Gastroesophageal sphincter (tissue), 4 donors: ENCODE measurements around the gene MB21D2. TPM values are rescaled to one million over a fixed set of nuclear protein-coding genes. Genes with fewer than 3 reads are reported as not detected.
A peak's percentile ranks its signal among the peaks of the same experiment; 100 is the strongest.

Experiments
- ATAC-seq: fragments of 150-250 bp; one replicate; pipeline ENCODE4 v1.9.1; 2016; ENCODE audit warnings: mild to moderate bottlenecking, moderate library complexity
- H3K27ac ChIP-seq, 4 donors: fragments of 200-600 bp; sonication (generic) in 3 of 4; 1 replicate in 3 of 4; 2 replicates in 1 of 4; pipeline ENCODE4 v1.5.1; 2016 to 2019
- H3K27me3 ChIP-seq: fragments of 200-600 bp; sonication (generic); one replicate; pipeline ENCODE4 v1.5.1; 2019
- H3K36me3 ChIP-seq, 2 donors: fragments of 200-600 bp; sonication (generic); one replicate each; pipeline ENCODE4 v1.5.1; 2019; ENCODE audit warnings: control low read depth in 1 of 2
- H3K4me1 ChIP-seq, 3 donors: fragments of 200-600 bp; sonication (generic); 1 replicate in 2 of 3; 2 replicates in 1 of 3; pipeline ENCODE4 v1.5.1; 2016 to 2019; ENCODE audit warnings: control low read depth in 2 of 3
- H3K4me3 ChIP-seq, 2 donors: fragments of 200-600 bp; sonication (generic); one replicate each; pipeline ENCODE4 v1.5.1; 2019; ENCODE audit warnings: mild to moderate bottlenecking in 1 of 2, moderate library complexity in 1 of 2
- H3K9me3 ChIP-seq, 3 donors: fragments of 200-600 bp; sonication (generic); one replicate each; pipeline ENCODE4 v1.5.1; 2017 to 2019; ENCODE audit warnings: control low read depth in 2 of 3
- EP300 ChIP-seq: sonication (generic); formaldehyde crosslinking; IDR thresholded peaks from one replicate; pipeline ENCODE4 v1.6.1; 2017; ENCODE audit warnings: antibody characterized with exemption, mild to moderate bottlenecking
- POLR2A ChIP-seq, 2 donors: fragments of 450-650 bp; IDR thresholded peaks; one replicate each; pipeline ENCODE4 v1.6.1; 2017; ENCODE audit warnings: antibody characterized with exemption in 2 of 2, mild to moderate bottlenecking in 2 of 2, moderate library complexity in 1 of 2
- POLR2AphosphoS5 ChIP-seq: sonication (generic); formaldehyde crosslinking; IDR thresholded peaks from one replicate; pipeline ENCODE4 v1.6.1; 2017; ENCODE audit warnings: antibody characterized with exemption
- WGBS, 2 donors: methylation state at CpG; one replicate each; pipeline ENCODE4 v1.1.5; 2018; ENCODE audit warnings: low coverage in 1 of 2; 5-methylcytosine and 5-hydroxymethylcytosine counted together
- total RNA-seq, 4 donors: library from RNA; depleted of rRNA; stranded (reverse); fragments of >200 nt; gene quantifications; one replicate each; pipeline ENCODE4 v1.1.0, GENCODE V29; 2016
- TF ChIP-seq, protein P1 (sequence below), 4 experiments: fragments of 200-600 bp in 2 of 4; fragments of 450-650 bp in 2 of 4; sonication (generic) in 1 of 4; IDR thresholded peaks; one replicate each; pipeline ENCODE4 v1.5.1; 2017 to 2019; ENCODE audit warnings: antibody characterized with exemption in 4 of 4, mild to moderate bottlenecking in 2 of 4, moderate library complexity in 2 of 4

The MB21D2 gene
- total RNA-seq, 4 donors from 2014 or later = 7.0 to 11.5 (median 9.3) TPM

DNA sequence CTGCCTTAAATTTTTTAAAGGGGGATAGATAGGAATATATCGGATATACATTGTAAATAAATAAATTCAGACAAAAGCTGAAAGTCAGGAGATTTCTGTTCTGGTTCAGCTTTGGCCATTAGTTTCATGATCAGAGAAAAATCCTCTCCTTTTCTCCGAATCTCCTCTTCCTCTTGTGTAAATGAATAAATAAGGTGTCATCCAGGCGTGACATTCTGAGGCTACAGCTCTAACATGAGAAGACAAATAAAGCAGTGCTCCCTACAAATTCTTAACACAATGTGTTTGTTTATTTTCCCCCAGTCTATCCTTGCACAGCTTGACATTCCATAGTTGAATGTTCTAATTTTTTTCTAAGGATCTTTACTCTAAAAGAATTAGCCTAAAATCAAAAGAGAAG lies 9.4 kb upstream of the MB21D2 start:
- H3K4me1 ChIP-seq = peaks cover 0 to 17% (median 2%) of the 10 kb centered on the region in 3 donors
- no peaks in the 10 kb centered on the region for H3K36me3 ChIP-seq
- TF ChIP-seq POLR2A (IDR thresholded peaks at IDR 0.05) (no peak), EP300 (no peak), POLR2AphosphoS5 (no peak)
- TF ChIP-seq, protein P1, sequence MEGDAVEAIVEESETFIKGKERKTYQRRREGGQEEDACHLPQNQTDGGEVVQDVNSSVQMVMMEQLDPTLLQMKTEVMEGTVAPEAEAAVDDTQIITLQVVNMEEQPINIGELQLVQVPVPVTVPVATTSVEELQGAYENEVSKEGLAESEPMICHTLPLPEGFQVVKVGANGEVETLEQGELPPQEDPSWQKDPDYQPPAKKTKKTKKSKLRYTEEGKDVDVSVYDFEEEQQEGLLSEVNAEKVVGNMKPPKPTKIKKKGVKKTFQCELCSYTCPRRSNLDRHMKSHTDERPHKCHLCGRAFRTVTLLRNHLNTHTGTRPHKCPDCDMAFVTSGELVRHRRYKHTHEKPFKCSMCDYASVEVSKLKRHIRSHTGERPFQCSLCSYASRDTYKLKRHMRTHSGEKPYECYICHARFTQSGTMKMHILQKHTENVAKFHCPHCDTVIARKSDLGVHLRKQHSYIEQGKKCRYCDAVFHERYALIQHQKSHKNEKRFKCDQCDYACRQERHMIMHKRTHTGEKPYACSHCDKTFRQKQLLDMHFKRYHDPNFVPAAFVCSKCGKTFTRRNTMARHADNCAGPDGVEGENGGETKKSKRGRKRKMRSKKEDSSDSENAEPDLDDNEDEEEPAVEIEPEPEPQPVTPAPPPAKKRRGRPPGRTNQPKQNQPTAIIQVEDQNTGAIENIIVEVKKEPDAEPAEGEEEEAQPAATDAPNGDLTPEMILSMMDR (IDR thresholded peaks at IDR 0.05) = no peak
- no peaks in the 10 kb centered on the region for H3K27me3 ChIP-seq
- no peaks in the 10 kb centered on the region for H3K9me3 ChIP-seq
- ATAC-seq = no peak
- H3K4me3 ChIP-seq = no peak overlapping the region
- 85 to 88% methylated on average over 2 to 3 of the region's 3 CpGs for WGBS, 2 donors
- H3K27ac ChIP-seq = no peak overlapping the region

DNA sequence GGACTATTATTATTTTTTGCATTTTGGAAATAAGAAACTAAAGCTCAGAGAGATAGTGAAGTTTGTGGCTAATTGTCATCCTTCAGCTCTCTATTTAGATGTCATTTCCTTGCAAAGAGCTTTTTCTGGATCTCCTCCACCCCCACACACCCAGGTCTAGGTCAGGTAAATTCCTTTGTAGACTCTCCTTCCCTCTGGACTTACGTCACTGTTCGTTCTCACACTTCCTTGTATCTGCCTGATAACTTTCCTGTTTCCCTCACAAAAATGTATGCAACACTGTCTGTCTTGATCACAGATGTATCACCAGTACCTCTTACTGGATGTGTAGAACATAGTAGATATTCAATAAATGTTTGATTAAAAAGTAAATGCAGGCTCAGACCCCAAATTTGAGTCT lies 6.1 kb upstream of the MB21D2 start:
- TF ChIP-seq POLR2AphosphoS5 (no peak), POLR2A (IDR thresholded peaks at IDR 0.05) (no peak), EP300 (no peak)
- TF ChIP-seq, protein P1 (IDR thresholded peaks at IDR 0.05) = no peak
- 78 to 92% methylated on average over 2 of the region's 2 CpGs for WGBS, 2 donors
- no peaks in the 10 kb centered on the region for H3K36me3 ChIP-seq
- H3K4me1 ChIP-seq = peaks cover 1 to 30% (median 5%) of the 10 kb centered on the region in 3 donors
- no peaks in the 10 kb centered on the region for H3K9me3 ChIP-seq
- no peaks in the 10 kb centered on the region for H3K27me3 ChIP-seq
- H3K4me3 ChIP-seq = no peak overlapping the region
- ATAC-seq = no peak
- no peak overlapping the region for H3K27ac ChIP-seq

DNA sequence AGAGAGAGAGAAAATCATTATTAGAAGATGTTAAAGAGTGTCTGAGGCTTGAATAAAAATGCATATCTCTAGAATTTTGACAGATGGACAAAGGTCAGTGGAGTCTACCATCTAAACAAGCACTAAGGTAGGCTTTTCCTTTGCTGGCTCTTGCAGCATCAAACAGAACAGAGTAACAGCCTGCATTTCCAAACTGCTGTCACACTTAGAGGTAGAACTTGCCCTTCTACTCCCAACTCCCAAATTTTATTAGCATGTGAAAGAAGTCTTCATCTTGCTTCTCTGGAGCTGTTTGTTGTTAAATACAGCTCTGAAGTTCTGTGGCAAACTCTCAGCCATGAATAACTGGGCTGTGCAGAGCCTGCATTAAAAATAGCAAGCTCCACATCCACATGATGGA lies 4.1 kb upstream of the MB21D2 start:
- ATAC-seq = no peak
- H3K4me3 ChIP-seq = no peak overlapping the region

DNA sequence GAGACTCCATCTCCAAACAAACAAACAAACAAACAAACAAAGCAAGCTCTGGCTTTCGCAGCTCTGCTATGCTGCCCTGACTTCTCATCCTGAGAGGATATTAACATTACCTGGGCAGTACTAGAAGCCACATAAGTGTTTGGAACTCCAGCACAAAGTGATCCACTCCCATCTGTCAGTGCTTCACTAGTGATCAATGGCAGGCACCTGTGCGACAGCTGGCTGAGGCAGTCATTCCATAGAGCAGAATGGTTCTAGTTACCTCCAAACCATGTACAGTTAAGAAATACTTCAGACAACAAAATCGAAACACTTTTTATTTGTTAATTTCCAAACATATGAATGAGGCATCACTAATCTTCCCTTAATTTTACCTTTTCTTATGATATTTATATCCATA lies 2.8 kb upstream of the MB21D2 start:
- TF ChIP-seq EP300 (no peak), POLR2A (IDR thresholded peaks at IDR 0.05) (no peak), POLR2AphosphoS5 (no peak)
- TF ChIP-seq, protein P1 (IDR thresholded peaks at IDR 0.05) = no peak
- WGBS, 2 donors = 83 to 86% methylated on average over 1 to 2 of the region's 3 CpGs
- Histone ChIP-seq H3K9me3 (no peaks in the 10 kb centered on the region), H3K27ac (no peak overlapping the region), H3K4me1 (peaks cover 2 to 43% (median 5%) of the 10 kb centered on the region in 3 donors), H3K4me3 (no peak overlapping the region), H3K27me3 (no peaks in the 10 kb centered on the region), H3K36me3 (no peaks in the 10 kb centered on the region)
- no peak for ATAC-seq

More for the DNA sequence above, 4.1 kb upstream of the MB21D2 start:
- Histone ChIP-seq H3K27ac (peak overlapping the region in 3 of 4 donors; percentile 25 to 40 (median 39)), H3K4me1 (peaks cover 2 to 32% (median 5%) of the 10 kb centered on the region in 3 donors), H3K36me3 (no peaks in the 10 kb centered on the region), H3K27me3 (no peaks in the 10 kb centered on the region), H3K9me3 (no peaks in the 10 kb centered on the region)
- no peak for TF ChIP-seq EP300
- no peak for TF ChIP-seq POLR2A (IDR thresholded peaks at IDR 0.05)
- no peak for TF ChIP-seq POLR2AphosphoS5
- TF ChIP-seq, protein P1 (IDR thresholded peaks at IDR 0.05) = no peak

DNA sequence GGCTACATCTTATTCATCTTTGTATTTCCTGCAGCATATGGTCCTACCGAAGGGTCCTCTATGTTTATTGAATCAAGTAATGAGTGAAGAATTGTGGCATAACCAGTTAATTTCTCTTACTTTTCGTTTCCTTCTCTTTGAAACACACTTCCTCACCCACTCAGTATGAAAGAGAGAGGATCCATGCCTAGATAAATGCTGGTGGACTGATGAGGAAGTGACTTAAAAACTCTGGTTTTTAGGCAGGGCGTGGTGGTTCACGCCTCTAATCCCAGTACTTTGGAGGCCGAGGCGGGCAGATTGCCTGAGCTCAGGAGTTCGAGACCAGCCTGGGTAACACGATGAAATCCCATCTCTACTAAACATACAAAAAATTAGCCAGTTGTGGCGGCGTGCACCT lies 2.2 kb upstream of the MB21D2 start:
- TF ChIP-seq POLR2A (IDR thresholded peaks at IDR 0.05) = no peak
- no peak for TF ChIP-seq POLR2AphosphoS5
- TF ChIP-seq, protein P1 (IDR thresholded peaks at IDR 0.05) = no peak
- no peak for TF ChIP-seq EP300
- no peak for ATAC-seq
- Histone ChIP-seq H3K4me3 (no peak overlapping the region), H3K4me1 (peaks cover 2 to 48% (median 5%) of the 10 kb centered on the region in 3 donors), H3K27me3 (no peaks in the 10 kb centered on the region), H3K27ac (no peak overlapping the region), H3K9me3 (no peaks in the 10 kb centered on the region), H3K36me3 (no peaks in the 10 kb centered on the region)
- WGBS, 2 donors = 63 to 76% methylated on average over 2 to 3 of the region's 10 CpGs
